8988T (cell line): ENCODE data around the gene ING5.
"Not testable (repeated sequence)": the region's sequence is repeated elsewhere in the genome, so short reads cannot be mapped to it uniquely, and the experiment has no call there.

Experiments used
- DNase-seq: peaks from one replicate; pipeline ENCODE4 v3.0.0; 2011

ING5 gene

GRCh38 chr2:241701399-241702154 lies at the start of gene ING5:
Gene ING5 (plus strand): TSS chr2:241702039. CDS start chr2:241702066, 27 bp downstream.
- peak; percentile 86 for DNase-seq

- DNase-seq = no peak
Measured at GRCh38 chr2:241652142-241652541, 49.7 kb upstream of the ING5 start.

GRCh38 chr2:241652722-241653121 lies 49.1 kb upstream of the ING5 start:
- DNase-seq = no peak

GRCh38 chr2:241653210-241653750 lies 48.6 kb upstream of the ING5 start:
- no peak for DNase-seq

GRCh38 chr2:241654551-241654950 lies 47.3 kb upstream of the ING5 start:
- no peak for DNase-seq

GRCh38 chr2:241655516-241656189 lies 46.2 kb upstream of the ING5 start:
- DNase-seq = no peak

GRCh38 chr2:241656190-241656741 lies 45.6 kb upstream of the ING5 start:
- DNase-seq = no peak

- no peak for DNase-seq
Measured at GRCh38 chr2:241657786-241658254, 44.0 kb upstream of the ING5 start.

GRCh38 chr2:241658296-241658695 lies 43.5 kb upstream of the ING5 start:
- no peak for DNase-seq

- DNase-seq = no peak
Measured at GRCh38 chr2:241659150-241659739, 42.6 kb upstream of the ING5 start.

- no peak for DNase-seq
Measured at GRCh38 chr2:241660593-241661213, 41.1 kb upstream of the ING5 start.

GRCh38 chr2:241662731-241663130 lies 39.1 kb upstream of the ING5 start:
- not testable (repeated sequence) for DNase-seq

GRCh38 chr2:241665731-241666440 lies 36.0 kb upstream of the ING5 start:
- no peak for DNase-seq

- DNase-seq = no peak
Measured at GRCh38 chr2:241666627-241667400, 35.0 kb upstream of the ING5 start.

GRCh38 chr2:241668354-241668753 lies 33.5 kb upstream of the ING5 start:
- DNase-seq = no peak

GRCh38 chr2:241668839-241669238 lies 33.0 kb upstream of the ING5 start:
- DNase-seq = no peak

- DNase-seq = no peak
Measured at GRCh38 chr2:241670333-241671110, 31.3 kb upstream of the ING5 start.

GRCh38 chr2:241671457-241672240 lies 30.2 kb upstream of the ING5 start:
- no peak for DNase-seq
